Sciatic nerve (tissue), 2 donors: ENCODE measurements around the gene TBC1D4. TPM values are rescaled to one million over a fixed set of nuclear protein-coding genes. Genes with fewer than 3 reads are reported as not detected.

Source experiments
- ATAC-seq: fragments of 200-7000 bp; cut with Tn5 transposase; one replicate; pipeline ENCODE4 v1.9.1; 2020; ENCODE audit warnings: mild to moderate bottlenecking, moderate library complexity
- DNase-seq: peaks from one replicate; pipeline ENCODE4 v3.0.0-alpha.2; 2020; ENCODE audit warnings: low spot score
- intact Hi-C: fragments of 100-400 bp; cut with DNase I; formaldehyde crosslinking; loops from one replicate; pipeline ENCODE4 v1.14.2; 2022
- total RNA-seq: library from RNA; stranded (reverse); fragmentation: NEBNext Ultra II Directional; extraction: Animal tissue kit (Norgen Biotek cat#: 25700); gene quantifications from one replicate; pipeline ENCODE4 v1.2.1, GENCODE V29; 2021
- donor health status: DM: no; HTN: no; CAD: no.
- donor health status: DM: no; HTN: no; CAD: no.

The TBC1D4 gene
- total RNA-seq, 1 donor from 2014 or later: 19.6 TPM

DNA sequence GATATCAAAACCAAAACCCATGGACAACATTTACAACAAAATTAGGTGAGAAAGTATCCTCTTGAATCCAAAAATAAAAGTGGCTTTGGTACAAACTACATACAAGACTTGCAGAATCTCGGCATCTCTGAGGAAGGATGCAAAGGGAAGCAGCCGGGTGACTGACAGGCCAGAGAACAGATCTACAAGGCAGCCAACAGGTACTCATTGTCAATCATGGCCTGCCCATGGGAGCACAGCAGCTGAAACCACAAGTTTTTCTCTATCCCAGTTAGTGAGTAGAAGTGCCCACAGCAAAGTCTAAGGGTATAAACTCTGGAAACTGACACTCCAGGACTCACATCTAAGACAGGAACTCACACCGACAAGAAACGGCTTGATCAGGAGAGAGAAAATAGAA is 74.5 kb downstream of the TBC1D4 start:
- DNase-seq: no peak
- ATAC-seq: no peak
- intact Hi-C loops: no loop called here

DNA sequence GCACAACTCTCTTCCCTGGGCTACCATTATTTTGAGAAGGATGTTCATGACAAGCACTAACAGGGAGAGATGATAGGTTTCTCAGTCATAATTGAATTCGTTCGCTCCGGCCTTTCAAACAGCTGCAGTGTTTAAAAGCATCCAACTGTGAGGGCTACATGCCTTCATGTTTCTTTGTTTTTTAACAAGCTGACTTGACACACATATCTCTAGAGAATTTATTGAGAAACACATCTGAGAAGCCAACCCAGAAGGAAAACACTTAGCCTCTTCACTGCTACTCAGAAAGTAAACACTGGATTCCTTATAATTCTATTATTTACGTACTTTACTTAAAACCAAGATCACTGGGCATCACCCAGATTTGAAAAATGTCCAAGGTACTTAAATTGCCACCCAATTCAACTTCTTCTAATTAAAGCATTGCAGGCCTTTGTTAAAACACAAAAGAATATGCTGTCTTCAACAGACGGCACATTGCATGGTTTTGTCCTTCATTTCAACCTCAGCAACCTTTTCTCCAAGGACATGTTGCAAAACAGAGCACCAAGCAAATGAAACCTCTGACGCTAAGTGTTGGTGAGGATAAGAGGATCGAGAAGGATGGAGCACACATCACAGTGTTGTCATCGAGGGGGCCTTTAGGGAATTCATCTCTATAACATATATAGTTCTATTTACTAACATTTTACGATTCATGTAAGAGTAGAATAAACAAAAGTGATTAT is 75.8 kb downstream of the TBC1D4 start:
- DNase-seq (no peak), ATAC-seq (peak; percentile 96)
- intact Hi-C loops: no loop called here

DNA sequence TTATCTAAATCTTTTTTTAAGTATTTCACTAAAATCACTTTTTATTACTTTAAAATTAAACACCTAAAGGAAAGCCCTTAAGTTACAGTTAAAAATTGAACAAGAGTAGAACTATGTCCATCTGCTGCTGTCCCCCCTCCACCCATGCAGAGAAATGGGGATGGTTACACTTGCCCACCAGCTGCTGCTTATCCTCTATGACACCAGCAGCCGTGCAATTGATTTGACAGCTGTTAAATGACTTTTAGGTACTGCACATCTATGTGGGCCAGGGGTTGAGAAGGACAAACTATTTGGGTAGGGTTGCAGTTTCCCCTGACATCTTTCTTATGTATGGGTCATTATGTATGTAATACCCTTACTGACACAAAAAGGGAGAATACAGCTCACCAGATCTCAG is 77.2 kb downstream of the TBC1D4 start:
- intact Hi-C loops: no loop called here
- DNase-seq: no peak
- no peak for ATAC-seq

DNA sequence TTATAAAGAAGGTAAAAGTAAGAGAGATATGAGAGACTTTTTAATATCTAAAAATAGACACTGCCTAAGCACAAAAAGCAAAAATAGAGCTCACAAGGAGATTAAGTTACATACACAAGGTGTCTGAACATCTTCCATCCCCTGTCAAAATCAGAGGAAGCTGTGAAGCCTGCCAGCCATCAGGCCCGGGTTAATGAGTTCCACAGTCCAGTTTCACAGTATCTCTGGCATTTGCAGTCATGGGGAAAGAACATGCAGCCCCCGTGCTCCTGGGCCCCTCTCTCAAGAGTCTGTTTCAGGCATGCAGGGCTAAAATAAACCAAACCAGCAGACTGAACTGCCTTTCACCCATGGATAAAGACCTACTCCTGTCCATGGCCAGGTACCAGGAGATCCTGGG is 79.2 kb downstream of the TBC1D4 start:
- ATAC-seq (no peak), DNase-seq (no peak)
- intact Hi-C loops: no loop called here

DNA sequence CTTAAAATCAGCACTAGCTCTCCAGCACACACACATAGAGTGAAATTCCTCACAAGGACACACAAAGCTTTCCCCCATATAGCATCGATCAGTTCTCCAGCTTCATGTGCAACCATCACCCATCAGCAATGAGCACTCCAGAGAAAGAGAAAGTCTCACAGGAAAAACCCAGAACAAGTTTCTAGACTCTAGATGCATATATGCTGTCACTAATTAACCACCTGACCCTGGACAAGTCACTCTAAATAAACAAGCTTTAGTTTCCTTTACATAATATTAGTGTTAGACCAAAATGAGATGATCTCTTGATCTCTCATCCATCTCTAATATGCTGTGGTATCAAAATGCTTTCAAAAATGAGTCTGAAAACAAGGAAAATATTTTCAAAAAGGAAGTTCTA is 81.2 kb downstream of the TBC1D4 start:
- intact Hi-C loops: no loop called here
- ATAC-seq (no peak), DNase-seq (no peak)

DNA sequence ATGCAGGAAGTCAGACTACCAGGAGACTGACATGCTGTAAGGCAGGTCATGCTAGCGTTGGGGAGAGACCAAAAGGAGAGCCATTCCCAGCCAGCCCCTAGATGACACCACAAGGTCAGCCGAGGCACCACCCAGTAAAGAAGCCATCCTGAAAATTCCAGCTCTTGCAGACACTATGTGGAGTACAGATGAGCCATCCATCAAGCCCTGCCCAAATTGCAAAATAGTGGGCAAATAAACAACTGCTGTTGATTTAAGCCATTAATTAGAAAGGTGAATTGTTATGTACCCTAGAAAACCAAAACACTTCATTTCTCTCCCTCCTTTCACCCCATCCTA is 82.1 kb downstream of the TBC1D4 start:
- intact Hi-C loops: no loop called here
- no peak for ATAC-seq
- DNase-seq: no peak

DNA sequence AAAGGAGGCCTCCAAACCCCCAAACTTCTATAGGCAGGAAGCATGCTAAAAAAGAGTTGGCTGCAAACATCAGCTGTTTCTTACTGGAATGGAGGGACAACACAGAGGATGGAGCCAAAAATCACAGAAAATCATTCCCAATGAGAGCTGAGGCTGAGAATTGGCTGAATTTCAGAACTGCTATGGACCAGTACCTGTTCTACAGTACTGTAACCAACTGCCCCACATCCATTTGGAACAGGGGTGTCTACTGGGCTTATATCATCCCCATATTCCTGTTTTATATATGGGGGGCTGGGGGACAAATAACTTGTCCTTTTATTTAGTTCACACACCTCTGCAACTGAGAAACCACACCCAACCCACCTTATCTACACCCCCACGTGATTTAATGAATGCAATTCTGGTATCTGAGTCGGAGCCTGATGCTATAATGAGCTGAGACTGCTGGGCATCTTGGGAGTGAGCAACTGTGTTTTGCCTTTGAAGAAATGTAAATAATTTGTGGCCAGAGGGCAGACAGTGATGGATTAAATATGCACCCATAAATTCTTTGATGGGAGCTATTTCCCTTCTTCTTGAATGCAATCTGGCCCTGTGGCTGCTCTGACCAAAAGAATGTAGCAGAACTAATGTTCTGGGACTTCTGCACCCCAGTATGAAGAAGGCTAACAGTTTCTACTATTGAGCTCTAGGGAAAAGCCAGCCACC is 82.6 kb downstream of the TBC1D4 start:
- no peak for ATAC-seq
- intact Hi-C loops: no loop called here
- DNase-seq: no peak

DNA sequence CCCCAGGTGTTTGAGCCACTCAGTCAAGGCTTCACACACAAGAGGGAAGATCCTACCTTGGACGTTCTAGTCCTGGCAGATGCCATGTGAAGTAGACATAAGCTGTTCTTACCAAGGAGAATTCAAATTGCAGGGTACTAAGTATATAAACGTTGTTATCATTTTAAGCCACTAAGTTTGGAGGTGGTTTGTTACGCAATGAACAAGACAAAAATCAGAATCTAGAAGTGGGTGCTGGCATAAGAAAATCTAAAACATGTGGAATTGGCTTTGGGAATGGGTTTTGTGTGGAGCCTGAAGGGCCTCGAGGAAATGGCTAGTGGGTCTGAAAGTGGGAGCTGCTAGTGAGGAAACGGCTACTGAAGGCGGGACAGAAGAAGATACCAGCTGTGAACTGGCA is 83.9 kb downstream of the TBC1D4 start:
- ATAC-seq: no peak
- intact Hi-C loops: no loop called here

DNA sequence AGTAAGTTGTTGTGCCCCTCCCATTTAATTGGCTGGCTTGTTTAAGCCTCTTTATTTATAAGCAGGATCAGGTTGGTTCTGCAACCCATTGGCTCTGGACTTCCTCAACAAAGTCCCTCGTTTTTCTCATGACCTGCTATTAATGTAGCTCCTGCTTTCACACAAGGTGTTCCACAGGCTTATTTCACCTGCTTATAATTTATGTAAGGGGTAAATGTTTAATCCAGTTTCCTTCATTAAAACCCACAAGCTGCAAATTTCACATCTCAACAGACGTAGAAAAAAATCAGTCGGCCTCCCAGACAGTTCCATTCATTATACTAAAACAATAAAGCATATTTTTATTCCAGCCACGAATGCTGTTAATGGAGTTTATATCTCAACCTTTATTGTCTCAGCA is 86.1 kb downstream of the TBC1D4 start:
- intact Hi-C loops: no loop called here
- DNase-seq (no peak), ATAC-seq (no peak)

More for the DNA sequence above, 83.9 kb downstream of the TBC1D4 start:
- DNase-seq: no peak

DNA sequence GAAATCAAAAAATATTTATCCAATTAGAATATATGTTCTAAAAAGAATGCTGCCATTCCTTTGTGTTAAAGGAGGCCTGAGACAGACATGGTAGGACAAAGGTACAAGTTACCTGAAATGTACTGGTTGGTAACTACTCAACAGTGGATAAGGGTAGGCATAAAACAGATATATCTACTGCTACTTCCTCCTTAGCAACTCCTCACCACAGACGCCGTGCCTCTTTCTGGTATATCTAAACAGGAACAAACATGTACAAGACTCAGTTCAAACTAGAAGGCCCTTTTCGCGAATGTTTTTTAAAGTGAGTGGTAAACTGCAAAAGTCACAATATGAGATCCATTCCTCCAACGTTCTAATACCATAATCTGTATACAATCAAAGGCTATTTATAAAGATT is 86.9 kb downstream of the TBC1D4 start:
- intact Hi-C loops: no loop called here
- ATAC-seq (no peak), DNase-seq (no peak)

DNA sequence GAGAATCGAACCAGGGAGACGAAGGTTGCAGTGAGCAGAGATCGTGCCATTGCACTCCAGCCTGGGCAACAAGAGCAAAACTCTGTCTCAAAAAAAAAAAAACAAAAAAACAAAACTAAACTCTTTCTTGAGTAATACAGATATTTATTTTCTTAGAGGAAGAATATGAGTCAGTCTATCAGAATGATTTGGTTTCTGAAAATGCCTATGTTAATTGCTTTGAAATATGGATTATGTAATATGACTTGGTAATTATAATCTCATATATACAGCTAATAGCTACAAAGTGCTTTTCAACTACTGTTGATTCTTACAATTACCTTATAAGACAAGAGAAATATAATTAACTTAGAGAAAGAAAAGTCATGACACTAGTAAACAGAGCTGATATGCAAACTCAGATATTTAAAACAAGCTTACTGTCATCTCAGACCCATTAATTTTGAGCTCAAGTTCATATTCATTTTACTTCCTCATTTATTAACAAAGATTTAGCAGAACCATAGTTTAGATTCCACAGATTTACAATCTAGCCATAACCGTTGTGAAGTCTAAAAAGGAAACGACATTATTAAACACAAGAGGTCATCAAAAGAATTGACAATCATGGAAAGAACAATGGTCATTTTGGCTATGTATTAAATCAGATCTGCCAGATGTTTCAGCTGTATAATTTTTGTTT is 88.0 kb downstream of the TBC1D4 start:
- ATAC-seq: no peak
- DNase-seq: no peak
- intact Hi-C loops: no loop called here

DNA sequence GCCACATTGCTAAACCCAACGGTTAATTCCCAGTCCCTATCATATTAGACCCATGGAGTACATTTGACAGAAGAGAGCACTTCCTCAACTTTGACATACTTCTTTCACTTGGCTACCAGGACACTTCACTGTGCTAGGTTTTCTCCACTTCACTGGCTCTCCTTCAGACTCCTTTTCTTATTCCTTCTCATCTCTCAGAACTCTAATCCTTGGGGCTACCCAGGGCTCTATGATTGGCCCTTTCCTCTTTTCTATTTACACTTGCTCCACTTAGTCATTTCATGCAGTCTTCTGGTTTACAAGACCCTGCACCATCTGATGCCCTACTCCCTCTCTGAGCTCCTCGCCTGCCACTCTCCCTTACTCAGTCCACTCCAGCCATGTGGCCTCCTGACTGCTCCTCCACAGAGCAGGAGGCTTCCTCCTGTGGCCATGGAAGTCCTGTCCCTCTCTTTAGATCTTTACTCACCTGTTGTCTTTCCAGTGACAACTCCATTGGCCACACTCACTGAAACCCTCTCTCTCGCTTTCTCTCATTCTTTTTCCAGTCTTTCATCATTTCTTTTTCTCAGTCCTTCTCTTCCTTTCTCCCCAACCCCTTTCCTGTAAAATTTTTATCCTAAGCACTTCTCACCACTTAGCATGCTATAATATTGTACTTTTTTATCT is 90.4 kb downstream of the TBC1D4 start:
- no peak for ATAC-seq
- intact Hi-C loops: no loop called here

DNA sequence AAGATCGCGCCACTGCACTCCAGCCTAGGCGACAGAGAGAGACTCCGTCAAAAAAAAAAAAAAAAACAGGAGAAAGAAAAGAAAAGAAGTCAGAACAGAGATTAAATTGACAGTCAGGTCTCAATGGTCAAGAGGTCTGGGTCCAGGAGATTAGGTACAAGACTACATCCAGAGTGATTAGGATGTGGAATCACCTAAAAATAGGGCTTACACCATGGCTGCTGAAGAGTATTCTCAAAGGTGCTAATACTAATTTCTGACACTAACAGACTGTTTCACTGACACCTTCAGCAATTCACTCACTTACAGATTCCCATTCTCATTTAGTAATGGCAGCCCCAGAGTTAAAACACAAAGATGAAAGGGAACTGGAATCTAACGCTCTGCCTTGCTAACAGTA is 91.7 kb downstream of the TBC1D4 start:
- intact Hi-C loops: no loop called here
- no peak for ATAC-seq
- no peak for DNase-seq

More for the DNA sequence above, 90.4 kb downstream of the TBC1D4 start:
- no peak for DNase-seq

DNA sequence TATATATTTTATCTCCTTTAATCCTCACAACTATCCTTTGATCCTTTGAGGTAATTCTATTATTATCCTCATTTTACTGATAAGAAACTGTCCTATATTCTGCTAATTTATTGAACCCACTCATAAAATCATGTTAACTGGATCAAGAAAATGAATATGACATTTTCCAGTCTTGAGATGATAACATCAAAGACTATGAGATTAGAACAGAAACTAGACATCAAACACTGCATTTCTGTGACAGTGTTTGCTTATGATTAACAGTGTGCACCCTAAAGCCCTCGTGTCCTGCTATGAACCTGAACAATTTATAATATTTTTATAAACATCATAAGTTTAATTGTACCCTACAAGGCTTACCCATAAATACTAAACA is 96.3 kb downstream of the TBC1D4 start:
- ATAC-seq (no peak), DNase-seq (no peak)
- intact Hi-C loops: no loop called here

DNA sequence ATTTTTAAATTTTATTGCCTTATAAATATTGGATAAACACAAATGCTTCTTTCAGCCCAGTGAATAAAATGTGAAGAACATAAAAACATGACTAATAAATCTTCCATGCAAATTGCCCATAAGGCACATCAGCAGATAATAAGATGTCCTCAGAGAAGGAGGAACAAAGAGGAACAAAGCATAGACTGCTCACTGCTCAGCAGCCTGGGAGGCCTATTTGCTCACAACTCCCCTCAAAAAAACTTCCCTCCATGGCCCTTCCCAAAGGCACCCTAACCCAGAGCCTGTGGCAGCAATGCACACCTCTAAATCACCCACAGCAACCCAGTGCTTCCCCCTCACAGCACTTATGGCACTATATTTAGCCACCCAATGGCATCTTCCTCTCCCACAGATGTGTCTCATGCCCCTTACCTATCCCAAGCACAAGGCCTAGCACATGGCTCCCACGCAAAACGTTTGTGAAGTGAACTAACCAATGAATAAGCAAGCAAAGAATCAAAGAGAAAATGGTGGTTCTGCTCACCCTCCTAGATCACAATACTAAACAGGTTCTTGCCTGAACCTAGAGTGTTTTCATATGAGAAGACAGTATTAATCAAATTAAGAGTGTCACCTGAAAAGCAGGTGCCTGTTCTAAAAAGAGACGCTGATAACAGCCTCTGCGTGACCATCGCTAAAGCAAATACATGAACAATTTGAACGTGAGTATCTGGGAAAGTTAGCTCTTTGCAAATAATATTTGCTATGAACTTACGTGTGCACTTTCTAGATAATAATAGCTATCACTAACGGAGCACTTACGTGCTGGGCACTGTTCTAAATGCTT is 96.9 kb downstream of the TBC1D4 start:
- DNase-seq (no peak), ATAC-seq (peak; percentile 10)
- intact Hi-C loops: no loop called here

DNA sequence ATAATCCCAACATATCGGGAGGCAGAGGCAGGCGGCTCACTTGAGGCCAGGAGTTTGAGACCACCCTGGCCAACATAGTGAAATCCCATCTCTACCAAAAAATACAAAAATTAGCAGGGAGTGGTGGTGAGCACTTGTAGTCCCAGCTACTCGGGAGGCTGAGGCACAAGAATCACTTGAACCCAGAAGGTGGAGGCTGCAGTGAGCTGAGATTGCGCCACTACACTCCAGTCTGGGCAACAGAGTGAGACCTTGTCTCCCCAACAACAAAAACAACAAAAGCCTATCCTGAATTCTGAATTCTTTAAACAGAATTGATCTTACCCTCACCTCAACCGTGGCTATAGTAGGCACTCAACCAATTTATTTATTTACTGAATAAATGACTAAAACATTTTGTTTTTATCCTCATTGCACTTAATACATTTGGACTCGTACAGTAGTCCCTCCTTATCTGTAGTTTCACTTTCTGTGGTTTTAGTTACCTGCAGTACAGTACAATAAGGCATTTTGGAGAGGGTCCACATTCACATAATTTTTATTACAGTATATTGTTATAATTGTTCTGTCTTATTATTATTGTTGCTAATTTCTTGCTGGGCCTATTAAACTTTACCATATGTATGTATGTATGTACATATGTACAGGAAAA is 98.8 kb downstream of the TBC1D4 start:
- ATAC-seq (no peak), DNase-seq (no peak)
- intact Hi-C loops: no loop called here

DNA sequence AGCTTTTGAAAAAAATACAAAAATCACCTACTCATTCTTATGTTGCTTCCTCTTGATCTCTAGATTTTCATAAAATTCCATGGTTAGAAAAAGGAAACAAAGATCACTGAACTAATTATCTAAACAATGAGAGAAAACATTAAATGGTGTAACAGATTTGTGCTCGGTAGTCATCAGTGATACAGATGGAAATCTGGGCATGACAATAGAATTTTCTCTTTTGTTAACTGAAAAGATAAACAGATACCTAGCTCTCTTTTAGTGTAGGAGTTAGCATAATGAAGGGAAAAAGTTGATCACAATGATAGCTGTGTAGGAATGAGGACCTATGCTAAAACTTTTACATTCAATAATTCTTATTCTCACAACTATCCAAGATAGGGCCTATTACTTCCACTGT is 103.7 kb downstream of the TBC1D4 start:
- ATAC-seq: no peak
- no peak for DNase-seq
- intact Hi-C loops: no loop called here

DNA sequence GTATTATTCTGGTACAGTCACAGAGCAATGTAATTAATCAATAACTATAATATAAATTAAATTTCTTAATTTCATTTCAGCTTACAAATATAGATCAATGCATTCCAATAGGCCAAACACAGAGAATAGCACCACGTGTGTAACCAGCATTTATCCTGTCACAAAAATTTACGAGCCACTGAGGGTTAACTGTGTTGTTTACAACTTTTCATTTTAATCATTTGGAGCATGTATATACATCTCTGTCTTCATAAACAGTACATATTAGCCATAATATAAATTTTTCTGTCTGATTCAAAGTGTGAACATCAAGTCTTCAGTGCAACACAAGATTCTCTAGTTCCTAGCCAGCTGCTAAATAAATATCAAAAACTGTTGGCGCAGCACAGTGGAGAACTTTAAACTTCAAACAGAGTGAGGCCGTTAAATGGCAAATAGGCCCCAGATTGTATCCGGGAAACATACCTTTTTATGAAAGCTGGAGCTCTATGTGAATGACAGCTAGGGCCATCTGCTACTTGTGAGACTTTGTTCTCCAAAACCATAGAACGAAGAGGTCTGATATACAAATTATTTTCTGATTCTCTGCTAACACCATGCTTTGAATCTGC is 105.1 kb downstream of the TBC1D4 start:
- ATAC-seq (no peak), DNase-seq (no peak)
- intact Hi-C loops: no loop called here
